IMR-90 (cell line): ENCODE data around the gene LHFPL6. TPM values are rescaled to one million over a fixed set of nuclear protein-coding genes. Genes with fewer than 3 reads are reported as not detected.

Experiments used
- ATAC-seq: fragments of 200-7000 bp; cut with Tn5 transposase; 2 replicates; pipeline ENCODE4 v1.9.1; 2020; ENCODE audit warnings: low read depth, mild to moderate bottlenecking, moderate library complexity
- BruUV-seq: library from RNA; stranded (reverse); fragments of 400-500 nt; replicated peaks from 2 replicates; lab custom pipeline; 2021; lab: Mats Ljungman, UMichigan
- CTCF ChIA-PET: fragments of 300-600 bp; formaldehyde crosslinking; extraction: SDS; loops from one replicate; lab custom pipeline; 2021; ENCODE audit warnings: antibody characterized with exemption; lab: Yijun Ruan, JAX
- POLR2A ChIA-PET: fragments of 300-600 bp; sonication (Branson Sonifier 250); formaldehyde crosslinking; loops from one replicate; lab custom pipeline; 2022; ENCODE audit warnings: antibody characterized with exemption; ENCODE audit not compliant: unreplicated experiment; lab: Charles Lee
- DNase-seq: peaks from one replicate; pipeline ENCODE4 v3.0.0; 2013
- H2AFZ ChIP-seq: replicated peaks from 2 replicates; pipeline ENCODE3; 2013; ENCODE audit warnings: low read length, mild to moderate bottlenecking; ENCODE audit not compliant: poor library complexity
- H2AK5ac ChIP-seq: 2 replicates; pipeline ENCODE4 v1.6.1; 2013; ENCODE audit warnings: low read depth, low read length, inconsistent platforms
- H2AK9ac ChIP-seq: replicated peaks from 2 replicates; pipeline ENCODE3; 2013; ENCODE audit warnings: mild to moderate bottlenecking, low read depth, low read length, moderate library complexity; ENCODE audit not compliant: poor library complexity
- H2BK120ac ChIP-seq: 2 replicates; pipeline ENCODE4 v1.6.1; 2013; ENCODE audit warnings: low read depth, low read length, inconsistent platforms
- H2BK15ac ChIP-seq: 3 replicates; pipeline ENCODE4 v1.6.1; 2013; ENCODE audit warnings: low read depth, low read length, inconsistent platforms
- H2BK20ac ChIP-seq: 2 replicates; pipeline ENCODE4 v1.6.1; 2013; ENCODE audit warnings: low read depth, mild to moderate bottlenecking, inconsistent platforms, low read length, moderate library complexity
- H2BK5ac ChIP-seq: 2 replicates; pipeline ENCODE4 v1.6.1; 2013; ENCODE audit warnings: mild to moderate bottlenecking, low read depth, low read length, inconsistent platforms; ENCODE audit not compliant: poor library complexity, severe bottlenecking
- H3K14ac ChIP-seq: replicated peaks from 2 replicates; pipeline ENCODE4 v1.6.1; 2013; ENCODE audit warnings: low read depth, low read length, inconsistent platforms
- H3K18ac ChIP-seq: 2 replicates; pipeline ENCODE4 v1.6.1; 2013; ENCODE audit warnings: low read depth, low read length, control low read depth
- H3K23ac ChIP-seq: 2 replicates; pipeline ENCODE4 v1.6.1; 2013; ENCODE audit warnings: low read depth, low read length, inconsistent platforms
- H3K27ac ChIP-seq: 2 replicates; pipeline ENCODE4 v1.5.1; 2013; ENCODE audit warnings: mild to moderate bottlenecking, control low read depth, low read length; ENCODE audit not compliant: insufficient read depth
- H3K27me3 ChIP-seq: 2 replicates; pipeline ENCODE4 v1.6.1; 2013; ENCODE audit warnings: low read length; ENCODE audit not compliant: control insufficient read depth, insufficient read depth
- H3K36me3 ChIP-seq: 2 replicates; pipeline ENCODE4 v1.6.1; 2013; ENCODE audit warnings: low read length, mixed read lengths; ENCODE audit not compliant: control insufficient read depth, insufficient read depth
- H3K4ac ChIP-seq: 2 replicates; pipeline ENCODE4 v1.6.1; 2013; ENCODE audit warnings: low read depth, low read length, inconsistent platforms
- H3K4me1 ChIP-seq: 2 replicates; pipeline ENCODE4 v1.6.1; 2013; ENCODE audit warnings: low read length, mixed read lengths; ENCODE audit not compliant: control insufficient read depth, insufficient read depth
- H3K4me2 ChIP-seq: 2 replicates; pipeline ENCODE4 v1.6.1; 2013; ENCODE audit warnings: low read depth, mild to moderate bottlenecking, control low read depth, low read length, moderate library complexity
- H3K4me3 ChIP-seq: 2 replicates; pipeline ENCODE4 v1.5.1; 2013; ENCODE audit warnings: low read depth, mild to moderate bottlenecking, control low read depth, low read length, moderate library complexity; ENCODE audit not compliant: insufficient read depth
- H3K56ac ChIP-seq: 2 replicates; pipeline ENCODE4 v1.6.1; 2013; ENCODE audit warnings: low read length, inconsistent platforms; ENCODE audit not compliant: insufficient read depth; ENCODE audit errors: extremely low read depth
- H3K79me1 ChIP-seq, 2 experiments: 2 replicates each; pipeline ENCODE4 v1.6.1; 2013; ENCODE audit warnings: low read length in 2 of 2, inconsistent platforms in 1 of 2, low read depth in 1 of 2
- H3K9ac ChIP-seq: 2 replicates; pipeline ENCODE4 v1.6.1; 2013; ENCODE audit warnings: low read depth, low read length, control low read depth
- H3K9me1 ChIP-seq: 2 replicates; pipeline ENCODE4 v1.6.1; 2013; ENCODE audit warnings: low read length, inconsistent platforms; ENCODE audit not compliant: insufficient read depth
- H3K9me3 ChIP-seq: 2 replicates; pipeline ENCODE4 v1.6.1; 2013; ENCODE audit warnings: low read length; ENCODE audit not compliant: control insufficient read depth, insufficient read depth
- H4K20me1 ChIP-seq: 2 replicates; pipeline ENCODE4 v1.6.1; 2013; ENCODE audit warnings: low read length, inconsistent platforms; ENCODE audit not compliant: insufficient read depth
- H4K5ac ChIP-seq: 2 replicates; pipeline ENCODE4 v1.6.1; 2013; ENCODE audit warnings: mild to moderate bottlenecking, low read depth, low read length, control low read depth
- H4K8ac ChIP-seq, 2 experiments: 2 replicates each; pipeline ENCODE4 v1.6.1; 2013; ENCODE audit warnings: low read depth in 2 of 2, low read length in 2 of 2, control low read depth in 1 of 2, inconsistent platforms in 1 of 2
- H4K91ac ChIP-seq: 2 replicates; pipeline ENCODE4 v1.6.1; 2013; ENCODE audit warnings: low read depth, low read length, inconsistent platforms; ENCODE audit not compliant: insufficient read depth
- FOS ChIP-seq: fragments of 150-350 bp; IDR thresholded peaks from 2 replicates; pipeline ENCODE4 v1.6.1; 2016; ENCODE audit warnings: low read depth, low read length
- MXI1 ChIP-seq: IDR thresholded peaks from 2 replicates; pipeline ENCODE4 v1.6.1; 2012; ENCODE audit warnings: low read depth, mild to moderate bottlenecking, low read length, moderate library complexity, borderline replicate concordance
- RAD21 ChIP-seq: IDR thresholded peaks from 2 replicates; pipeline ENCODE4 v1.6.1; 2012; ENCODE audit warnings: low read length, improper control_type of control experiment
- SMC3 ChIP-seq: fragments of 150-350 bp; IDR thresholded peaks from 2 replicates; pipeline ENCODE4 v1.6.1; 2016; ENCODE audit warnings: low read depth, mild to moderate bottlenecking, antibody characterized with exemption, low read length, moderate library complexity
- WGBS, 2 experiments: methylation state at CpG; one replicate each; pipeline versions ENCODE4 v1.1.5 to v1.1.7; 2013; ENCODE audit warnings: missing lambda C conversion rate in 2 of 2; ENCODE audit not compliant: insufficient read length in 1 of 2; ENCODE audit errors: extremely low coverage in 2 of 2; 5-methylcytosine and 5-hydroxymethylcytosine counted together
- dilution Hi-C: fragments of 300-500 bp; cut with HindIII; formaldehyde crosslinking; loops from one replicate; pipeline ENCODE4 v1.14.3; 2018; ENCODE audit warnings: low sequenced_read_pairs; ENCODE audit not compliant: unreplicated experiment
- in situ Hi-C: fragments of 300-500 bp; cut with MboI; formaldehyde crosslinking; loops from 3 replicates; pipeline ENCODE4 v1.14.3; 2019; ENCODE audit warnings: low sequenced_read_pairs, inconsistent platforms, mixed read lengths
- intact Hi-C: fragments of 100-400 bp; cut with micrococcal nuclease; formaldehyde crosslinking; loops from 2 replicates; pipeline ENCODE4 v1.10.0; 2022
- polyA plus RNA-seq, 3 experiments: library from polyadenylated mRNA; depleted of rRNA; stranded (reverse); fragments of >200 nt; gene quantifications; 2 replicates each; pipeline ENCODE4 v1.2.3, GENCODE V29; 2012; ENCODE audit warnings: low replicate concordance in 1 of 3
- total RNA-seq: library from RNA; depleted of rRNA; stranded (reverse); fragments of >200 nt; gene quantifications from 2 replicates; pipeline ENCODE4 v1.2.3, GENCODE V29; 2012
- TF ChIP-seq, protein P1 (sequence below): conservative IDR thresholded peaks from 2 replicates; pipeline ENCODE4 v1.5.1; 2012; ENCODE audit warnings: mild to moderate bottlenecking, low read depth, low read length, improper control_type of control experiment

Gene LHFPL6
- total and polyA plus RNA-seq, 2 of the 4 experiments (the other 2 are of a cell fraction): 24.7 to 36.1 TPM

DNA sequence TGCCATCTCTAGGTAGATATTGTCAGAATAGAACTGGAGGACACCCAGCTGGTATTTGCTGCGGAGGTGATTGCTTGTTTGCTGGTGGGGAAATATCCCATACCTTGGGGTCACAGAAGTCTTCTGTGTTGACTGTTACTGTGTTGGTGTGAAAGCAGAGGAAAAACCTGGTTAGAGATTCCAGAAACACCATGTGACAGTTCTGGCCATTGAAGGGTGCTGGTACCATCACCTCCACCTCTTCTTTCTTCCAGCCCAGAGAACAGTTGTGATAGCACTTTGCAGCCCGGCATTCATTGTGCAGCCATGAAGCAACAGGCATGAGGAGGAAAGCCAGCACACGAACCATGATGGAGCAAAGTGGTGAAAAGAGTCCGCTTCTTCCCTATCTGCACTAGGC, 4.9 kb upstream of the LHFPL6 start:
- no peak overlapping the region for H3K56ac ChIP-seq
- H4K20me1 ChIP-seq: no peaks in the 10 kb centered on the region
- H3K4ac ChIP-seq: no peak overlapping the region
- ChIA-PET CTCF (no interaction called here), POLR2A (no interaction called here)
- H3K79me1 ChIP-seq: peaks cover 0 to 4% of the 10 kb centered on the region in 2 experiments; a peak in 1 of 4 replicates
- H2AK5ac ChIP-seq: no peak overlapping the region
- no peak for ATAC-seq
- H3K9me3 ChIP-seq: no peaks in the 10 kb centered on the region
- no CpG with 5 or more reads among the region's 4 CpGs for WGBS, 2 experiments
- TF ChIP-seq, protein P1, sequence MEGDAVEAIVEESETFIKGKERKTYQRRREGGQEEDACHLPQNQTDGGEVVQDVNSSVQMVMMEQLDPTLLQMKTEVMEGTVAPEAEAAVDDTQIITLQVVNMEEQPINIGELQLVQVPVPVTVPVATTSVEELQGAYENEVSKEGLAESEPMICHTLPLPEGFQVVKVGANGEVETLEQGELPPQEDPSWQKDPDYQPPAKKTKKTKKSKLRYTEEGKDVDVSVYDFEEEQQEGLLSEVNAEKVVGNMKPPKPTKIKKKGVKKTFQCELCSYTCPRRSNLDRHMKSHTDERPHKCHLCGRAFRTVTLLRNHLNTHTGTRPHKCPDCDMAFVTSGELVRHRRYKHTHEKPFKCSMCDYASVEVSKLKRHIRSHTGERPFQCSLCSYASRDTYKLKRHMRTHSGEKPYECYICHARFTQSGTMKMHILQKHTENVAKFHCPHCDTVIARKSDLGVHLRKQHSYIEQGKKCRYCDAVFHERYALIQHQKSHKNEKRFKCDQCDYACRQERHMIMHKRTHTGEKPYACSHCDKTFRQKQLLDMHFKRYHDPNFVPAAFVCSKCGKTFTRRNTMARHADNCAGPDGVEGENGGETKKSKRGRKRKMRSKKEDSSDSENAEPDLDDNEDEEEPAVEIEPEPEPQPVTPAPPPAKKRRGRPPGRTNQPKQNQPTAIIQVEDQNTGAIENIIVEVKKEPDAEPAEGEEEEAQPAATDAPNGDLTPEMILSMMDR: no peak
- TF ChIP-seq RAD21: no peak
- TF ChIP-seq MXI1: no peak
- TF ChIP-seq SMC3: no peak
- TF ChIP-seq FOS: no peak
- dilution Hi-C loops: no loop called here
- H3K9ac ChIP-seq: no peak overlapping the region
- H3K14ac ChIP-seq: no peak overlapping the region
- H3K9me1 ChIP-seq: no peaks in the 10 kb centered on the region
- no peak overlapping the region for H3K4me2 ChIP-seq
- no peak overlapping the region for H2AFZ ChIP-seq
- H4K5ac ChIP-seq: no peak overlapping the region
- H2BK20ac ChIP-seq: no peak overlapping the region
- no peak overlapping the region for H3K23ac ChIP-seq
- no peaks in the 10 kb centered on the region for H3K4me1 ChIP-seq
- H3K27me3 ChIP-seq: peaks cover 2% of the 10 kb centered on the region
- no peak overlapping the region for H4K8ac ChIP-seq
- H3K36me3 ChIP-seq: no peaks in the 10 kb centered on the region
- no peak overlapping the region for H2BK5ac ChIP-seq
- intact Hi-C loops: no loop called here
- no TSS peak for BruUV-seq
- H3K18ac ChIP-seq: no peak overlapping the region
- no peak overlapping the region for H2AK9ac ChIP-seq
- no peak overlapping the region for H4K91ac ChIP-seq
- in situ Hi-C loops: loop anchor here (10.0 kb wide), 1 partner anchor 193 kb away; no protein-coding TSS in a partner anchor
- no peak overlapping the region for H3K4me3 ChIP-seq
- no peak overlapping the region for H3K27ac ChIP-seq
- no peak overlapping the region for H2BK15ac ChIP-seq
- H2BK120ac ChIP-seq: no peak overlapping the region
- DNase-seq: no peak
